ENCODE measurements around the gene ICA1L. TPM values are rescaled to one million over a fixed set of nuclear protein-coding genes. Genes with fewer than 3 reads are reported as not detected.

Gene ICA1L
- total RNA-seq, 1 experiment from 2014 or later = 4.5 TPM

DNA sequence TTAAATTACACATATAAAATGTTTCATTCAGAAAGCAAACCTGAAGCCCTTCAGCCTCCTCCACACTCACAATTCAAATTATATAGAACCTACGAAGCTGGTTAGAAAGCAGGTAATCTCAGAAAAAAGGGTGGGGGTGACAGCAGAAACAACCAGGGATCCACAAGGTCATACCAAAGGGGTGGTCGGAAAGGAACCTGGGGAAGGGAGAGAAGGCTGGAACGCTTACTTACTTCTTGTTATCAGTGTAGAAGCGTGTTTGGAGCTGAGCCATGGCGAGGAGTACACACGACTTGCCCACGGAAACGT, 39.6 kb upstream of the ICA1L start:
- H2BK5ac ChIP-seq (ENCODE audit: insufficient read length, low read length) = no peak overlapping the region
- peaks cover 5% of the 10 kb centered on the region for H3K79me1 ChIP-seq (ENCODE audit: insufficient read depth, low read depth, low read length, poor library complexity, severe bottlenecking)
- H4K91ac ChIP-seq (ENCODE audit: insufficient read length, low read depth, low read length) = no peak overlapping the region
- H3K56ac ChIP-seq (ENCODE audit: insufficient read length, low read depth, low read length) = no peak overlapping the region
- Mint-ChIP-seq H3K27me3 (ENCODE audit: low read depth) (no peaks in the 10 kb centered on the region), H3K36me3 (ENCODE audit: insufficient read depth in 1 of 3, low read depth in 3 of 3) (peaks cover 22 to 31% (median 24%) of the 10 kb centered on the region in 3 experiments), H3K4me1 (peaks cover 14 to 18% of the 10 kb centered on the region in 2 experiments; a peak in 3 of 4 replicates), H3K4me3 (peak overlapping the region; percentile 99 to 100), H3K9me3 (peaks cover 0 to 4% of the 10 kb centered on the region in 2 experiments; a peak in 1 of 5 replicates), H3K27ac (peak overlapping the region; percentile 99)
- no peak overlapping the region for H2AK5ac ChIP-seq (ENCODE audit: insufficient read length, low read length)
- no peak overlapping the region for H2BK15ac ChIP-seq (ENCODE audit: low read depth, low read length)
- H3K4me2 ChIP-seq (ENCODE audit: insufficient read depth, insufficient read length, low read length) = peak overlapping the region; percentile 35
- H4K5ac ChIP-seq (ENCODE audit: insufficient read length, low read depth, low read length) = peak overlapping the region; percentile 1
- H3K4me1 ChIP-seq (ENCODE audit: insufficient read depth, low read length) = no peaks in the 10 kb centered on the region
- H3K9me3 ChIP-seq (ENCODE audit: control insufficient read depth, low read depth, low read length) = no peaks in the 10 kb centered on the region
- no peak overlapping the region for H3K23ac ChIP-seq (ENCODE audit: insufficient read length, low read depth, low read length)
- H3K79me2 ChIP-seq (ENCODE audit: insufficient read depth, low read length) = peaks cover 32% of the 10 kb centered on the region; the same call in 1 of the 2 replicates
- DNase-seq = no peak
- H3K4ac ChIP-seq (ENCODE audit: low read depth, low read length) = no peak overlapping the region
- peak overlapping the region; percentile 83 for H3K9ac ChIP-seq (ENCODE audit: extremely low read depth, insufficient read length, low read length)
- no peaks in the 10 kb centered on the region for H3K27me3 ChIP-seq (ENCODE audit: insufficient read depth, low read length)
- H2AFZ ChIP-seq (ENCODE audit: low read length) = no peak overlapping the region
- no peak overlapping the region for H2BK12ac ChIP-seq (ENCODE audit: insufficient read length, low read depth, low read length)
- H3K18ac ChIP-seq (ENCODE audit: insufficient read length, low read depth, low read length) = peak overlapping the region; percentile 5
- H3T11ph ChIP-seq (ENCODE audit: low read length) = no peak overlapping the region
- no peak overlapping the region for H2BK20ac ChIP-seq (ENCODE audit: low read depth, low read length, poor library complexity, severe bottlenecking)
- H3K27ac ChIP-seq (ENCODE audit: insufficient read length, low read depth, low read length) = no peak overlapping the region
- H4K20me1 ChIP-seq (ENCODE audit: control insufficient read depth, insufficient read depth, insufficient read length) = no peaks in the 10 kb centered on the region
- TF ChIP-seq, protein P1, sequence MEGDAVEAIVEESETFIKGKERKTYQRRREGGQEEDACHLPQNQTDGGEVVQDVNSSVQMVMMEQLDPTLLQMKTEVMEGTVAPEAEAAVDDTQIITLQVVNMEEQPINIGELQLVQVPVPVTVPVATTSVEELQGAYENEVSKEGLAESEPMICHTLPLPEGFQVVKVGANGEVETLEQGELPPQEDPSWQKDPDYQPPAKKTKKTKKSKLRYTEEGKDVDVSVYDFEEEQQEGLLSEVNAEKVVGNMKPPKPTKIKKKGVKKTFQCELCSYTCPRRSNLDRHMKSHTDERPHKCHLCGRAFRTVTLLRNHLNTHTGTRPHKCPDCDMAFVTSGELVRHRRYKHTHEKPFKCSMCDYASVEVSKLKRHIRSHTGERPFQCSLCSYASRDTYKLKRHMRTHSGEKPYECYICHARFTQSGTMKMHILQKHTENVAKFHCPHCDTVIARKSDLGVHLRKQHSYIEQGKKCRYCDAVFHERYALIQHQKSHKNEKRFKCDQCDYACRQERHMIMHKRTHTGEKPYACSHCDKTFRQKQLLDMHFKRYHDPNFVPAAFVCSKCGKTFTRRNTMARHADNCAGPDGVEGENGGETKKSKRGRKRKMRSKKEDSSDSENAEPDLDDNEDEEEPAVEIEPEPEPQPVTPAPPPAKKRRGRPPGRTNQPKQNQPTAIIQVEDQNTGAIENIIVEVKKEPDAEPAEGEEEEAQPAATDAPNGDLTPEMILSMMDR (conservative IDR thresholded peaks at IDR 0.05) = no peak
- no CpG with 5 or more reads among the region's 8 CpGs for WGBS (ENCODE audit: extremely low coverage, insufficient read length, low lambda C conversion rate)
- no peaks in the 10 kb centered on the region for H3K23me2 ChIP-seq (ENCODE audit: insufficient read length, low read depth, low read length, poor library complexity, severe bottlenecking)
- H4K8ac ChIP-seq (replicated peaks; ENCODE audit: insufficient read length, low read depth, low read length) = no peak overlapping the region
- H3K14ac ChIP-seq (ENCODE audit: insufficient read depth, low read length) = peak overlapping the region; percentile 2; the same call in 1 of the 2 replicates
- H2BK120ac ChIP-seq (ENCODE audit: low read depth, low read length, poor library complexity, severe bottlenecking) = no peak overlapping the region
